ENCODE measurements around the gene ASB2.

Gene ASB2

DNA sequence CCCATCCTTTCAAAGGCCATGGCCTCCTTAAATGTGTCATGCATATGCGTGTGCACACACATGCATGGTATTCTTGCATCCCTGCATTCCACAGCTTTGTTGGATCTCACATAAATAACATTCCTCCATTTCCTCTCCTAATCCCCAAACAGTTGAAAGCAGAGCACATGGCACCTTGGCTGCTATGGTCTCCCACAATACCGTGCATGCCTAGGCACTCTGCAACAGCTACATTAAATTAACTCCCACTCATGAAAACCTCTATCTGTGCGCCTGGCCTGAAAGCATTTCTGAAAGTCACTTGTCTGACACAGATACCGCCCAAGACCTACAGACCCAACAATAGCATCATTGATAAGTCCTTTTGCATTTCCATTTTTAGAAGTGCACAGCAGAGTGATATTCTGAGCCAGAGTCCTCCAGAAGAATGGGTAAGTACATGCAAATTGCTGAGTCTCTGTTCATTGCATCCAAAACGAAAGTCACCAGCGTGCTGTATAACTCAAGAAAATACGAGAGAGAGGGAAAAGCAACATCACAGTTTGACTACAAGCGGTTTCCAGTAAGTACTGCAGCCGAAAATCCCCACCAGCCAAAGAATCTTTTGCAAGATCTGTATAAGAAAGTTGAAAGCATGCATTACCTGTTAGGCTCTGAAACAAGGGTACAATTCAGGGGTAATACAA lies 436 bp downstream of the ASB2 start:
- Mint-ChIP-seq H3K4me3 (peak overlapping the region; percentile 70), H3K36me3 (peaks cover 32% of the 10 kb centered on the region), H3K4me1 (peaks cover 98% of the 10 kb centered on the region), H3K9me3 (no peaks in the 10 kb centered on the region), H3K27ac (peak overlapping the region; percentile 95)
- DNase-seq (ENCODE audit: low spot score in 2 of 2) (peak in 1 of 2 donors; percentile 59), ATAC-seq (peak; percentile 58)

DNA sequence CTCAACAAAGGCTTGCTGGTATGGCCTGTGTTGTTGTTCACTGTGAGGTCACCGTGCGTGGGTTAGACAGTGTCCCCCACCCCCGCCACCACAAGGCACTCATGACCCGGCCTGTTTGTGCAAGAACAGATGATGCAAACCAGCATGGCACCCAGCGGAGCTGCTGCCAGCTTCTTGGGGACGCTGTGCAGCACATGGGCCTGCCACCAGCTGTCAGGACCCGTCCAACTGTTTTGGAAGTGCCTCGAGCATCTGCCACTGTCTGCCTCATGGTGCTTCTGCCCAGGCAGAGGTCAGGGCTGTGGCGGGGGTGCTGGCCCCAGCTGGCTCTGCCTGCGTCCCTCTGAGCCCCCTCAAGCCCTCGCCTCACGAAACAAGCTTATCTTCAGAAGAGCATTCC lies 1.5 kb downstream of the ASB2 start:
- H3K9me3 Mint-ChIP-seq = no peaks in the 10 kb centered on the region
- peak overlapping the region; percentile 70 for H3K4me3 Mint-ChIP-seq
- peak overlapping the region; percentile 58 for H3K27ac Mint-ChIP-seq
- peaks cover 98% of the 10 kb centered on the region for H3K4me1 Mint-ChIP-seq
- H3K36me3 Mint-ChIP-seq = peaks cover 36% of the 10 kb centered on the region
- ATAC-seq = no peak
- DNase-seq (ENCODE audit: low spot score in 2 of 2) = no peak

DNA sequence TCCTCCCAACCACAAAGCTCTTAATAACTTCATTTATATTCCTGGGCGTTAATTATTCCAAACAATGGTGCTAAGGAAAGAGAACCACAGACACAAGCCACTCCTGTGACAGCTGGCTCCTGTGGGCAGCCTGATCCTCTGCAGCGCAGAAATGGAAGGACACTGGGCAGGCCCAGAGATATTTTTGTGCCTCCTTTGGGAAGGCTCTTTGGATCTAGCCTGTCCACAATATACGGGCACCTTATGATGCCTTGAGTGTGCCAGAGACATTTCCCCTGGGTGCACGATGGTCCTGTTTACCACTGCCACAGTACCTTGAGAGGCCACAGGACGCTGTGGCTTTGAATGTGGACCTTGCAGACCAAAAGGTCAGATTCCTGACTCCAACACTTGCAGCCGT lies 2.1 kb downstream of the ASB2 start:
- H3K9me3 Mint-ChIP-seq = no peaks in the 10 kb centered on the region
- H3K4me3 Mint-ChIP-seq = peak overlapping the region; percentile 70
- peak overlapping the region; percentile 58 for H3K27ac Mint-ChIP-seq
- DNase-seq (ENCODE audit: low spot score in 2 of 2) (no peak), ATAC-seq (no peak)
- H3K4me1 Mint-ChIP-seq = peaks cover 97% of the 10 kb centered on the region
- peaks cover 36% of the 10 kb centered on the region for H3K36me3 Mint-ChIP-seq

DNA sequence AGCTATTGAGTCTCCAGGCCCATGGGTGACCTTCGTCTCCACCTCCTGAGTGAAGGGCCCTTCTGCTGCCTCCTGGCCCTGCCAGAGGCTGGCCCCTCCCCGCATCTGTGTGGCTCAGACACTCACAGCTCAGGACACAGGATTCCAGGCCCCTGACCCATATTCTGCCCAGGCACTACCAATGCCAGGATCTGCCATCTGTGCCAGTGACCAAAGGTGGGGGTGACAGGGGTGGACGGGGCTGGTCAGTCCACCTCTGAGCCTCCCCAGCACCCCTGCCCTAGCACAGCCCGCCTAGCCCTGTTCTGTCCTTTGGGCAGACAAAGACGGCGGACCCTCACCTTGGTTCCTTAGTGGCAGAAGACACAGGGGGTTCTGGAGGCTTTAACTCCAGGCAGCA lies 2.8 kb downstream of the ASB2 start:
- Mint-ChIP-seq H3K27ac (peak overlapping the region; percentile 58), H3K9me3 (no peaks in the 10 kb centered on the region), H3K4me3 (peak overlapping the region; percentile 70), H3K4me1 (peaks cover 96% of the 10 kb centered on the region), H3K36me3 (peaks cover 32% of the 10 kb centered on the region)
- no peak for DNase-seq (ENCODE audit: low spot score in 2 of 2)
- no peak for ATAC-seq

DNA sequence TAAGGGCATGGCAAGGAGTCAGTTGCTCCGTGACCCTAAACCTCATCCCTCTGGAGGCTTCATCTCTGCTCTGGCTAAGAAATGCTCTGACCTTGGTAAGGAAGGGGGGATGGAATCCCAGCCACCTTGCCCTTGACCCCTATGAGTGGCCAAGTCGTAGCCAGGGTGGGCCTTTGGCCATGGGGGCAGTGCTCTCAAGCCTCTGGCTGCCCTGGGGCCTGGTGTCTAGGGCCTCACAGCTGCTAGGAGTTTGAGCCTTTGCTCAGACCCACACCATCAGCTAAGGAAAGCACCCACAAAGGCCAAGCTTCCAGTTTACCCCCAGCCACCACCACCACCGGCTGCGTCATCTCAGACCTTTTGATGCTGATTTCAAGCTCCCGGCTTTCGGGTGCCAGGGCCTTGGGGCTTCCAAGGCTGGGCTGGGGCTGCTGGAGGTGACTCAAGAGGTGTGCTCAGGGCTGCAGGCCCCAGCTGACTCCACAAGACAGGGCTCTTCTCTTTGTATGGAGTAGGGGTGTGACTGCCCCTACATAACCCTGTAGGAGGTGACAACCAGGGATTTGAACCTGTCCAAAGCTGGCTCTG lies 3.7 kb downstream of the ASB2 start:
- Mint-ChIP-seq H3K27ac (peak overlapping the region; percentile 92), H3K9me3 (no peaks in the 10 kb centered on the region), H3K4me3 (peak overlapping the region; percentile 75), H3K36me3 (peaks cover 23% of the 10 kb centered on the region), H3K4me1 (peaks cover 96% of the 10 kb centered on the region)
- DNase-seq (ENCODE audit: low spot score in 2 of 2) = peak in 1 of 2 donors; percentile 70
- peak; percentile 31 for ATAC-seq

DNA sequence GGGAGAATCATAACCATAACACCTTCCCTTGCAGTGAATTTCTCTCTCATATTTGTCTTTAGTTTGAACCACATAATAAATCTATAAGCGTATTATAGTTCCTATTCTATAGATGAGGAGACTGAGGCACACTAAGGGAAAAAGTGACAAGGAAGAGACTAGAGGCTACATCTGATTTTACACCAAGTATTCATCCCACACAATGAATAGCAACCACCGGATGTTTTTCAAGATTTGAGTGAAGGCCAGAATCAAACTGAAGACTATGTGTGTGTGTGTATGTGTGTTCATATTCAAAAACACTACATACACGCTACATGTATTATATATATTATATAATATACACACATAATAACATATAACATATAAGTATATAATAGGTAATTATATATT lies 4.7 kb downstream of the ASB2 start:
- ATAC-seq = peak; percentile 49
- peaks cover 94% of the 10 kb centered on the region for H3K4me1 Mint-ChIP-seq
- peaks cover 13% of the 10 kb centered on the region for H3K36me3 Mint-ChIP-seq
- no peaks in the 10 kb centered on the region for H3K9me3 Mint-ChIP-seq
- peak overlapping the region; percentile 92 for H3K27ac Mint-ChIP-seq
- peak overlapping the region; percentile 75 for H3K4me3 Mint-ChIP-seq
- no peak for DNase-seq (ENCODE audit: low spot score in 2 of 2)

DNA sequence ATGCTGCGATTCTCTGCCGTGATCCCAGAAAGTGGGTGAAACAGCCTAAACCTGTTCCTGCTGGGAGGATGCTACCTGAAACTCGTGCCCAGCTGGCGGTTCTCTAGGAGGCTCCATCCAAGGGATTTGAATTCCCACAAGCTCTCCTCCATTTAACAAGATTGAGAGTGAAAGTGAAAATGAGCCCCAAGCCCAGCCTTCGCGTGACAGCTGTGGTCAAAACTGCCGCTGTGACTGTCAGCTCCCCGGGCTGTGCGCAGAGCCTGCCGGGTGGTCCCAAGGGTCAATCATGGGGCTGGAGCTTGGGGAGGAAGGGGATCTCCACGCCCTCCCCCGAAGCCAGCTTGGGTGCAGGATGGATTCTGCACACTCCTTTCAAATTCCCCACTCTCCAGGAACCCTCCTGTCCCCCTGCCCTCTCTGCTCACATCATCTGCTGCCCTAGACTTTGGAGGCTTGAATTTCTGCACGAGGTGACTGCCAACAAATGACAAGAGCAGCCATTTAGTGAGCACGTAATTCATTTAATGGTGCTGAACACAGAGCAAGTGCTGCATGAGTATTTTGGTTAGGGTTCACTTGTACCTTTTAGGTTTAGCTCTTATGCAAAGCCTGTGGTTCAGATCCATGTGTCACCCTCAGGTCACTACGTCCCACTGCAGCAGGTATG lies 5.3 kb downstream of the ASB2 start:
- Mint-ChIP-seq H3K4me1 (peaks cover 95% of the 10 kb centered on the region), H3K9me3 (no peaks in the 10 kb centered on the region), H3K27ac (peak overlapping the region; percentile 92), H3K4me3 (peak overlapping the region; percentile 75), H3K36me3 (peaks cover 10% of the 10 kb centered on the region)
- peak; percentile 46 to 81 for DNase-seq (ENCODE audit: low spot score in 2 of 2)
- peak; percentile 78 for ATAC-seq

DNA sequence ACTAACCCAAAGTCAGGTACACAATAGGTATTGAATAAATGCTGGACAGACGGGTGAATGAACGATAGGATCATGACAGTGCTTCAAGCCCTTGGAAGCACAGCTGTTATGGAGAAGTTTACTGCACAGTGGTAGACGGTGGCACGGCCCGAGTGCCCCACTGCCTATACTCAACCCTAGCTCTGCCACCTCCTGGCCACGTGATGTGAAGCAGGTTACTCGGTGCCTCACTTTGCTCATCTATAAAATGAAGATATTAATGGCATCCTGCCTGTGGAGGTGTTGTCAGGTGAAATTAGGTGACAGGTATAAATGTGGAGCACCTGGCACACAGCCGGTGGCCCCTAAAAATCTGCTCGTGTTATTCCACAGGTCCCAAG lies 5.8 kb downstream of the ASB2 start:
- Mint-ChIP-seq H3K4me1 (peaks cover 95% of the 10 kb centered on the region), H3K36me3 (peaks cover 10% of the 10 kb centered on the region), H3K27ac (peak overlapping the region; percentile 92), H3K9me3 (no peaks in the 10 kb centered on the region), H3K4me3 (peak overlapping the region; percentile 75)
- ATAC-seq (peak; percentile 75), DNase-seq (ENCODE audit: low spot score in 2 of 2) (peak in 1 of 2 donors; percentile 75)

DNA sequence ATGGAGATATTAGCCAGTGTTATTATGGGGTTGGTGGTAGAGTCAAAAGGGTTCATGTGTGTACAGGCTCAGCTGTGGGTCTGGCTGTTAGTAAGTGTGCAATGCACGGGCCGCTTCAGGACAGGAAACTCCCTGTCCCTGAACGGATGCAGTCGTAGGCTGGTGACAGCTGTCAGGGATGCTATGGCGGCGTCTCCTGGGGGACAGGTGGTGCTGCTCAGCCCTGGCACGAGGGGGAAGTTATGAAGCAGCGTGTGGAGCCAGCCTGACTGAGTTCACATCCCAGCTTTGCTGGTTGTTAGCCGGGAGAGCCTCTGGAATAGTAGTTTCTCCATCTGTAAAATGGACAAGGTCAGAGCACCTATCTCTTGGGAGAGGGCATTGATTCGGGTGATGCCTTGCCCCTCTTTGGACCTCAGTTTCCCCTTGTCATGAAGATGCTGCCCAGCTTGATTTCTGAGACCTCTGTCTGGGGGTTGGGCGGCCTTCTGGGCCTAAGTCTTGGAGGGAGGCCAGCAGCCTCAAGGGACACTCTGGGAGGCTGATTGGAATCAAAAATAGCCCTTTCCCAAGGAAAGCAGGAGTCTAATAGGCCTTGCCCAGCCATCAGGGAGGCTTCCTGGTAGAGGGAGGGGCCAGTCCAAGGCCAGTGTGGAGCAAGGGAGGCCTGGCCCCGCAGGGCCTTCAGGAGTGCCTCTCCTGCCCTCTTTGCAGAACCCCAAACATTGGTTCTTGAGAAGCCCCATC lies 7.1 kb downstream of the ASB2 start:
- no peak for DNase-seq (ENCODE audit: low spot score in 2 of 2)
- peaks cover 10% of the 10 kb centered on the region for H3K36me3 Mint-ChIP-seq
- H3K9me3 Mint-ChIP-seq = peaks cover 6% of the 10 kb centered on the region
- peak overlapping the region; percentile 23 for H3K4me3 Mint-ChIP-seq
- no peak for ATAC-seq
- peaks cover 95% of the 10 kb centered on the region for H3K4me1 Mint-ChIP-seq
- peak overlapping the region; percentile 92 for H3K27ac Mint-ChIP-seq

DNA sequence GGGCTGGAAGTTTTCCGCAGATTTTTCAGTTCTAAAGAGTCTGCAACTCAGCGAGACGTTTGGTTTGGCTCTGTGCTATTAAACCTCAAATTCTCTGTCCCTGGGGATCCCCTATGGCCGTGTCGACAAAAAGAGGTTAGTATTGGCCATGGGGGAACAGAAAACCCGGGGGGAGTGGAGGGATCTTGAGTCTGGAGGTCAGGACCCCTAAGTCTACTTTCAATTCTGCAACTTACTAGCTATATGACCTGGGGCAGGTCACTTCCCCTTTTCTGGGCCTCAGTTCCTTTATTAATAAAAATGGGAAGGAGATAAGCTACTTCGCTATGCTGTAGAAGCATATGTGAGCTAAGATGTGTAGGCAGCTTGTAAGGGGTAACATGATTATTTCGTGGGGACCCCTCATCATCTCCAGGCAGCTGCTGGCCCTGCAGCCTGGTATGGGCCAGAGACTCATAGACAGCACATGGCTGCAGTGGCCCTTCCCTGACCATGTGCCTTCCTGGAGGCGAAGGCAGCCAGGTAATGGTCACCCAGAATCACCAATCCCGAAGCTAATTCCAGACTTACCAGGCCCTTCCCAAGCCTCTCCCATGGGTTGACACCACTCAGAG lies 8.6 kb downstream of the ASB2 start:
- Mint-ChIP-seq H3K4me3 (no peak overlapping the region), H3K4me1 (peaks cover 95% of the 10 kb centered on the region)

DNA sequence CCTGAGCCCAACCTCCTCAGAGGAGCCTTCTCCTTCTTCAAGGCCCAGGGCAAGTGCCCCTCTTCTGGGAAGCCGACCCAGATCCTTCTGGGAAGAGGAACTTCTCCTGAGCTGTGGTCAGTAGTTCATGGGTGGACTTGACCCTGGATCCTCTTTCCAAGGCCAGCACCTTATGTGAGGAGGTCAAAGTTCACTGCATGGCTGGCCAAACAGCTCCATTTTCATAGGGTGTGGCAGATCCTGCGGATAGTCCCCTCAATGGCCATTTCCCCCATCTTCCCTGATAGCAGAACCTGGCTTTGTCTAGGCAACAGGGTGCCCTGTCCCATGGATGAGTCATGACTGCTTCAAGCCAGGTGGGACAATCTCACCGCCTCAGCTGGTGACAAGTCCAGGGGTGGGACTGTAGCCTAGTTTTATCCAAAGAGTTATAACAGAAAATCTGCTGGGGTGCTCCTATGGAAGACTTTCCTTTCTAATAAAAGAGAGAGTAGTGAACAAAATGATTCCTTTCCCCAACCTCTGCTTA lies 10.4 kb downstream of the ASB2 start:
- H3K4me3 Mint-ChIP-seq = no peak overlapping the region
- peaks cover 6% of the 10 kb centered on the region for H3K9me3 Mint-ChIP-seq
- H3K27ac Mint-ChIP-seq = peak overlapping the region; percentile 99
- ATAC-seq (no peak), DNase-seq (ENCODE audit: low spot score in 2 of 2) (no peak)
- peaks cover 95% of the 10 kb centered on the region for H3K4me1 Mint-ChIP-seq
- peaks cover 36% of the 10 kb centered on the region for H3K36me3 Mint-ChIP-seq

More for the DNA sequence above, 8.6 kb downstream of the ASB2 start:
- peaks cover 6% of the 10 kb centered on the region for H3K9me3 Mint-ChIP-seq
- H3K36me3 Mint-ChIP-seq = peaks cover 24% of the 10 kb centered on the region
- DNase-seq (ENCODE audit: low spot score in 2 of 2) (no peak), ATAC-seq (no peak)
- H3K27ac Mint-ChIP-seq = peak overlapping the region; percentile 52

DNA sequence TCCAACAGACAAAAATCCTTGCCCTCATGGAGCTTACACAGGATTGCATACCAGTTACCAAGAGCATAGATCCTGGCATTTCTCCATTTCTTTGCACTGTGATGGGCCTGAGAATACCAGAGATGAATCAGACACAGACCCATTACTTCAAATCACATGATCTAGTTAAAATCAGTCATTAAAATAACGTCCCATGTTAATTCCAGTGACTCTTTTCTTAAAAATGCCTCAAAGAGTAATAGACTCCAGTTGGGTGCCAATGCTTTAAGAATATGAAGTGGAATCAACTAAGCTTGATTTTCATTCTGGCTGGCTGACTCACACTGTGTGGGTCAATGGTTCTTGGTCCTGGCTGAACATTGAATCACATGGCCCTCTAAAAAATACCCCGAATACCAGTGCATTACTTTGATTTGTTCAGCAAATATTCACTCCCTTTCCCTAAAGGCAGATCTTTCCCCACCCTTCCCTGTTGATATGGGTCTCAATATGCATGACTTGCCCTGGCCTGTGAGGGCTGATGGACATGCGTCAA lies 11.0 kb downstream of the ASB2 start:
- Mint-ChIP-seq H3K36me3 (peaks cover 36% of the 10 kb centered on the region), H3K9me3 (peaks cover 6% of the 10 kb centered on the region), H3K4me1 (peaks cover 95% of the 10 kb centered on the region), H3K4me3 (peak overlapping the region; percentile 89), H3K27ac (peak overlapping the region; percentile 99)
- ATAC-seq = no peak
- DNase-seq (ENCODE audit: low spot score in 2 of 2) = no peak

DNA sequence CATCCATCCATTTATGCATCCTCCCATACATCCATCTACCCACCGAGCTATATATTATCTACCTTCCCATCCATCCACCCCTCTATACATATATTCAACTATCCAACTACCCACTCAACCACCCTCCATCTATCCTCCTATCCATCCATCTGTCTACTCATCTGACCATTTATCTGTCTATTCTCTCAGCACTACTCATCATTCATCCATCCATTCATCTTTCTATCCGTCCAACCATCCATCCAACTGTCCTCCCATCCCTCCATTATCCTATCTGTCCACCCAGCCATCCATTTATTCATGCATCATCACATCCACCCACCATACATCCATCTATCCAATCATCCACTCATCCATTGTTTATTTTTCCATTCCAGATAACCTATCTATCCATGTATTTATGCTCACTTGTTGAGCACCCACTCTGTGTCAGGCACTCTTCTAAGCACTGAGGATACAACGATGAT lies 11.5 kb downstream of the ASB2 start:
- Mint-ChIP-seq H3K27ac (peak overlapping the region; percentile 99), H3K9me3 (peaks cover 6% of the 10 kb centered on the region), H3K4me1 (peaks cover 95% of the 10 kb centered on the region), H3K36me3 (peaks cover 41% of the 10 kb centered on the region), H3K4me3 (peak overlapping the region; percentile 89)
- no peak for ATAC-seq
- no peak for DNase-seq (ENCODE audit: low spot score in 2 of 2)

DNA sequence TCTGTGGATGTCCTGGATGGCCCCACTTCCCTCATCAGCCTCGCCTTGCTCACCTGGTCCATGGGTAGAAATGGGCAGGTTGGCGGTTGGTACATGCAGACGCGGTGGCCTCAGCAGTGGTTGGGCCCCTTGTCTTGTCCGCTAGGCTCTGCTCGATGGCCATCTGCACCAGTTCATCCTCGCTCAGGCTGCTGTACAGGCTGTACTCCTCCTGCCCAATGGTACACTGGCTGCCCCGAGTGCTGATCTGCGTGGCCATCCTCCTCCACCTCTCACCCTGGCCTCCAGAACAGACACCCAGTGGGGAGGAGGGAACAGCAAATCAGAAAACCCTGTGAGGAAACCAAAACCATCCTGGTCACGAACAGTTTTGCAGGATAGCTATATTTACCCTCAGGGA lies 12.1 kb downstream of the ASB2 start:
- Mint-ChIP-seq H3K9me3 (peaks cover 6% of the 10 kb centered on the region), H3K4me3 (peak overlapping the region; percentile 89), H3K36me3 (peaks cover 47% of the 10 kb centered on the region), H3K27ac (peak overlapping the region; percentile 99), H3K4me1 (peaks cover 96% of the 10 kb centered on the region)
- no peak for DNase-seq (ENCODE audit: low spot score in 2 of 2)
- no peak for ATAC-seq
